NCI-H526 (cell line): ENCODE measurements around the gene STK32B.

Experiments used
- DNase-seq, 2 experiments: peaks; one replicate each; lab custom pipeline; 2025; lab: John Stamatoyannopoulos, UW

The STK32B gene

DNA sequence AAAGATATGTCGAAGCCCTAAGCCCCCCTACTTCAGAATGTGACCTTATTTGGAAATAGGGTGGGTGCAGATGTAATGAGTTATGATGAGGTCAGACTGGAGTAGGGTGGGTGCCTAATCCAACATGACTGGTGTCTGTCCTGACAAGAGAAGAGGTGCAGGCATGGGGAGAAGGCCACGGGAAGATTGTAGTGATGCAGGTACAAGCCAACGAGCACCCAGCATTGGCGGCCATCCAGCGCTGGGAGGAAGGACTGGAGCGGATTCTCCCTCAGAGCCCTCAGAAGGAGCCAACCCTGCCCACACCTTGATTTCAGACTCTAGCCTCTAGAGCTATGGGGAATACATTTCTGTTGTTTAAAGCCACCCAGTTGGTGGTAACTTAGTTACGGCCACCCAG is 419.9 kb downstream of the STK32B start:
- DNase-seq, result no peak

DNA sequence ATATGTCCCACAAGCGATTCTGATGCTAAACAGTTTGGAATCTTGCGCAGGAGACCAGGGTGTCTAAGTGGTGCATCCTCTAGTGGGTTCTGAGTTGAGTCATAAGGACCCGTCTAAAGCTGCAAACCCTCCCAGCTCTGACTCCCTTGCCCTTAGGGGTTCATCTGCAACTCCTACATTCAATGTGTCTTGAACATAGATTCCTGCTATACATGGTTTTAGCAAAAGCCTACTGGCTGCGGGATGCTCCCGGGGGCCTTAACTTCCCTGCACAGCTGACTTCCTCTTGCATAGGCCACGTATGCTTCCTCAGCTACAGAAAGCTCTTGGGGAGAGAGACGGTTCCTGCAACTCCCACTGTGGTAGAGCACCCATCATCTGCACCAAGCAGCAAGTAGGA is 420.4 kb downstream of the STK32B start:
- no peak for DNase-seq

DNA sequence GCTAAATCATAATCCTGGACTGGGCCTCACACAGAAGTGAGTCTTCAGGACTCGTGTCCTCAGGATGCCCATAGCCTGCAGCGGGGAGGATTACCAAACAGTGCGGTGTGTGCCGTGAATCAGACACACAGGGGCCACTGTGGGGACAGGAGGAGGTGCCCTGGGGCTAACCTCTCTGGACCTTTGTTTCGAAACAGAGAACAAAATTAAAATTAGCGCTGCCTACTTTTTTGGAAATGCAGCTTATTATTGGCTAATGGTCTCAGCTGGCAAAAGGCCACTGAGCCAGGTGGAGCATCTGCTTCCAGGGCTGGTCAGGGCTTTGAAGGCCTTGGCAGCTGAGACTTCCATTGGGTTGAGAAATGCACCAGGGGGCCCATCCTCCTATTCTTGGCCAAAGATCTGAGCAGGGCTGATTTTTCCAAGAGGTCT is 420.9 kb downstream of the STK32B start:
- DNase-seq, result no peak

DNA sequence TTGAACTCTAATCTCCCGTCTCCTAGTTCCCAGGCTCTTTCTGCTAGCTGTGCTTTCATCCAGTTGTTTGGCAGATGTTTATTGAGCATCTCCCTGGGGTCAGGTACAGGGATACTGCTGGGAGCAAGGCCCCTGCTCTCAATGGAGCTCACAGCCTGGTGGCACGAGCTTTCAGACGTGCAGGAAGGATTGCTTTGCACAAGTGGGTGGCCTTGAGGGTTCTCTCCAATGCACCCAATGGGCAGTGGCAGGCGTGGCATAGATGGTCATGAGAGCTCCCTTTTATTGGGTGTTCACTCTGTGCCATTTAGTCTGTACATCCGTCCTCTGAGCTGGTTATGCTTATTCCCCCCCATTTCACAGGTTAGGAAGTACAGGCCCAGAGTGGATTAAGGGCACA is 421.8 kb downstream of the STK32B start:
- DNase-seq, result no peak

DNA sequence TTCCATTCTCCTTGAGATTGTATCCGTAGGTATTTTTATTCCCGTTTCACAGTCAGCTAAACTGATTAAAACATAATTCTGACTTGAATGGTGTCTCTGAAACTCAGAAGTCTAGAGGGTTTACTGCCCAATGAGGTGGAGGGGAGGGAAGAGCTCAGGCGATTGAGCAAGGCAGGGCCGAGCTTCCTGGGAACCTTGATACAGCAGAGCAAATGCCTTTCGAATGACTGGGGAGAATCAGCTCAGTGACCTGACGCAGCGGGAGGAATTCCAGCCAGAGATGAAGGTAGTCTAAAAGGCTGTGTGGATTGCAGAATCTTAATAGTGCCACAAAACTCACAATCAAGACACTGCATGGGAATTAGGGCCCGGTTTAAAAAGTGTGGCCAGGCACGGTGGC is 423.5 kb downstream of the STK32B start:
- no peak for DNase-seq

DNA sequence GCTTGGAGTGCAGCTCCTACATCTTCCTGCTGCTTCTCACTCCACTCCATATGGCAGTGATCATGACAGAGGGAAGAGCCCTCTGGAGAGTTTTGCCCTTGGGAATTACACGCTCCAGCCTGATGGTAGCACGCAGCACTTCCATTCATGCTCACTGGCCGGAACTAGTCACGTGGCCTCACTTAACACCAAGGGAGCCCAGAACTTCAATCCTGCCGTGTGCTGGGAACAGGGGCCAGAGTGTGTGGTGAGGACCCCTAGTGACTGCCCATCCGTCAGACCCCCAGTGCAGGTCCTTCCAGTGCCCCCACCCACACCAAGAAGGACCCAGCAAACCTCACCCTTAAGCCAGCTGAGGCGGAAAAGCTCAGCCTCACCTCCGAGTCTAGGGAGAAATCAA is 426.3 kb downstream of the STK32B start:
- peak in 1 of 2 experiments; percentile 19 for DNase-seq

DNA sequence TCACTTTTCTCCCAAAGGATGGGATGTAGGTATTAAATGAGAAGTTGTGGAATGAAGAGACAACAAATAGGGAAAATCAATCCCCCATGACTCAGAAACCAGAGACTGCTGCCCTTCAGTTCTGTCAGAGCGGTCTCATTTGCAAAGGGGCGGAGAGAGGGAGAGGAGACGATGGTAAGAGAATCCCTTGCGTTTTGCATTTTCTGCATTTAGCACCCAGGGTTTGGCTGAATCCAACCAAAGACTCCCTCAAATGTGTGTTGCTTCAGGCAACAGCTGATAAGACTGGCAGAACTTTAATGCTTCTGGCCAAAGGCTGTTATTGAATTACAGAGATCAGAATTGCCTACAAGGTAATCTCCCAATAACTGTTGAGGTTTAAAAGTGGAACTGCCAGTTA is 426.9 kb downstream of the STK32B start:
- DNase-seq, result peak; percentile 45 to 77

DNA sequence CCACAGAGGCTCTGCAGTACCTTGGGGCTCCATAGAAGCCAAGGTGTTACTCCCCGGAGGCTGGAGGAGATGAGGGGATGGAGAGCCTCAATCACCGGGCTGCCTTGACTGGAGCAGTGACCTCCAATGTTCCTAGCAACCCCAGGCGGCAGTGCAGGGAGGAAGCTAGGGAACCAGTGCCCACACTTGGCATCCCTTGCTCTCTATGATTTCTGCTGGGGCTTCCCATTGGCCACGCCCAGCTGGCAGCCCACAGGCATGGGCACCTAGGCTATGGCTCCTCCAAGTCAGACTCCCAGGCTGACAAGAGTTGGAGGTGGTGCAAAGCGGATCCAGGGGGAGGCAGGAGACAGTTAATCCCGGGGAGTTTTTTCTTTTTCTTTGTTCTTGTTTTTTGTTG is 427.4 kb downstream of the STK32B start:
- DNase-seq, result no peak

DNA sequence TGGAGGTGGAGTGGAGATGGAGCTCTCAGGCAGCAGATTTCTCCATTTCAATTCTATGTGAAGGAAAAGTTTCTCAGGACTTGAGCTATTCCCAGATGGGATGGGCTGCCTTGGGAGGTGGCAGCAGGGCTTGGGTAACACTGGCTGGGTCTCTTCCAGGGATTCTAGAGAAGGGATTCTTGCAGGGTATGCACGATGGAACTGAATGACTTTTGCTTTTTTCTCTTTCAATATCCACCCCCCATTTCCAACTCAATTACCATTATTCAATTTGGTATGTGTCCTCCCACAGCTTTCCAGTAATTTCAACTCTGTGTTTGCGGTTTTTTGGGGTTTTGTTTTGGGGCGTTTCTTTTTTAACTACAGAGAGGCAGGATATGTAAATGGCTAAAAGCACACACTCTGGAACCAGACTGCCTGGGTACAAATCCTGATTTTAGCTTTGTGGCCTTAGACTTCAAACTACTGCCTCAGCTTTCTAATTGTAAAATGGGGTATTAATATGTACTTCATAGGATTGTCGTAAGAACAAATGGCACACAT is 428.3 kb downstream of the STK32B start:
- no peak for DNase-seq

DNA sequence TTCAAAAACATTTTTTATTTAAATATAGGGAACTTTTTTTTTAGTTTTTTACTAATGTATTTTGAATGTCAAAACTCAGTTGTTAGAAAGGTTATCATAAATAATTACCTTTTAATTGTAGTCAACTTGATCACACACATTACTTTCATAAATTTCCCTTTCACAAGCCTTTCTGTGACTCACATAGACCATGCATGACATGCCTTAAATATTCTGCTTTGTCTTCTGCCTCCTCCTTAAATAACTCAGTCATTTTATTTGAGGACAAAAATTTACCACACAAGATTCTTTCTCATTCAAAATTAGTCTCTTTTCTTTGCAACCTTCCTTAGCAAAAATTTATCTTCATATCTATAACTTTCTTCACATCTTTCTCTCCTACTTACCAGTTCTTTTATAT is 437.1 kb downstream of the STK32B start:
- DNase-seq, result no peak

DNA sequence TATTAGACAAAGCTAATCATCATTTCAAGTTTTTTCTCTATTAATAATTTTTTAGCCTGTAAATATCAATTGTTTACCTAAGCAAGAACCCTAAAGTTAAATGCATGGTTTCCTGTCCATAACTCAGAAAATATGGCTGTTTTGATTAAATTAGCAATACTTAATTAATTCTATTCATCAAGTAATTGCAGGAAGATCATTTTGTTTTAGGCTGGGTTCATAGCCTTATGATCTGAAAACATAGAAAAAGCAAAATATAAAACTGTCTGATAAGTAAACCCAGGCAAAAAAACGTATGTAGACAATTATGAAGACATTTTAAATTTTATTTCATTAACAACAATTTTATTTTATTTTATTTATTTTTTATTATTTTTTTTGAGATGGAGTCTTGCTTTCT is 438.0 kb downstream of the STK32B start:
- DNase-seq, result no peak

DNA sequence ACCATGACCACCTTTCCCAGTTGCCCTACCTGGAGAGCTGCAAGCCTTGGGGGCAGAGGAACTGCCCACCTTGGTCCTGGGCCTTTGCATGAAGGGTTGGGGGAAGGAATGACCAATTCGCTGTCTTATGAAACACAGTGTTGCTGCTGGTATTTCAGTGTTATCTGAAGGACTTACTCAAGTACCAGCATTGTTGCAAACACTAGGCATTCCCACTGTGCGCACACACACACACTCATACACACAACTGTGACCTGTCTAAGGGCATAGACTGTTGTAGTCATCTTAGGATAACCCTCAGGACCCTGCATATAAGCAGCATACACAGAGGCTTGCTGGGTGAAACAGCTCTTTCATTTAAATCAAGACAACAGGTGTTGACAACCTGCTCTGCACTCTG is 446.2 kb downstream of the STK32B start:
- DNase-seq, result no peak

DNA sequence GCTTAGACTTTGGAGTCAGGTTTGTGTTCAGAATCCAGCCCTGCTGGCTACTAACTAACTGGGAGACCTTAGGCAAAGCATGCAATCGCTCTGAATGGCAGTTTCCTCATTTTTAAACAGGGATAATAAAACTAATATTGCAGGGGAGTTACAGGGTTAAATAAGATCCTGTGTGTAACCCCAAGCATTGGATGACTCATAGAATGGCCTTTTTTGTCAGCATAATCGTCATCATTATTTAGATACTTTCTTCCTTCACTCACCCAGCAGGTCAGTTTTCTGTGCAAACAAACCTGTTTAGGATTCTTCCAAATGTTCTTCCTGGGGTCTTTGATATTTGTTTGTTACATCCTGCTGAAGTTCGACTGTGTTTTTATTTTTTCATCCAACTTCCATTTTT is 448.9 kb downstream of the STK32B start:
- no peak for DNase-seq

DNA sequence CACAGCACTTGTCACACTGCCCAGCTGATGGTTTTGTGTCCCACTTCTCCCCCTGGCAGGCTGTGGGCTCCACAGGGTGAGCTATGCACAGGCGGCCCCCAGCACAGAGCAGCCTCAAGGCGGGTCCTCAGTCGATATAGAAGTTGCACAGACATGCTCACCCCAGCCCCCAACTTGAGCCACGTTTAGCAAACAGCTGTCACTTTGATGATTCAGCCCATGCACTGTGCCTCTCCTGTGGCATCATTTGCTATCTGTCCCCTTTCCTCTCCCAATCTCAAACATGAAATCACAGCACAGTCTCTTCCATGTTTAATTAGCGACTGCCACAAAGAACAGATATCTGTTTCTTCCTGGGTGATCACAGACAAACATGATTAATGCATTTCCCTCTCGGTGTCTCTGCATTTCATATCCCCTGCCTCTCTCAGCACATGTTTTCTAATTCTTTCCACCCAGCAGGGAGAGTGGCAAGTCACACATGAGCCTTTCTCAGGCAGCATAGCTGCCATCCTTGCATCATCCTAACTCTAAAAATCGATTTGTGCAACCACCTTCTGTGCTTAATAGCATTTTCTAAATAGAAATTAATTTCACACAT is 452.2 kb downstream of the STK32B start:
- DNase-seq, result no peak

DNA sequence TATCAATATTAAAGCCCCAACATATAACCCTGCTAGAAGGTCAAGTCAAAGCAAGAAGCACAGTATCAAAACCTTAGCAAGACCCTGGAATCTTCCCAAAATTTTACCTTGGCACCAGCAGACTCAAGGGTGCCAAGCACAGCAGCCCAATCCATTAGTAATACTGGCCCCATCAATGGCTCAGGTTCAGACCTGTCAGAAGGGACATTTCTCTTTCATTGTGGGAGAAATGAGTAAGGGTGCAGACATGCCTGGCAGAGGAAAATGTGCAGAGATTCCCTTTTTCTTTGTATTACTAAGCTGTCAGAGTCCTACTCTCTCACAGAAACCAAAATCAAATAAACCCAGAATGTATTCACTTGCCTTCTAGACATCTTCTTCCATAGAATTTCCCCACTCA is 453.2 kb downstream of the STK32B start:
- DNase-seq, result no peak

DNA sequence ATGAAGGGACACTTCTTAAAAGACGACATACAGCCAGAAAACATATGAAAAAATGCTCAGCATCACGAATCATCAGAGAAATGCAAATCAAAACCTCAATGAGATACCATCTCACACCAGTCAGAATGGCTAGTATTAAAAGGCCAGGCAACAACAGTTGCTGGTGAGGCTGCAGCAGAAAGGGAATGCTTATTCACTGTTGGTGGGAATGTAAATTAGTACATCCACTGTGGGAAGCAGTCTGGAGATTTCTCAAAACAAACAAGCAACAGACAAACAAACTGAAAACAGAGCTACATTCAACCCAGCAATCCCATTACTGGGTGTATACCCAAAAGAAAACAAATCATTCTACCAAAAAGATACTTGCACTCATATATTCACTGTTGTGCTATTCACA is 459.2 kb downstream of the STK32B start:
- DNase-seq, result peak; percentile 88 to 91

DNA sequence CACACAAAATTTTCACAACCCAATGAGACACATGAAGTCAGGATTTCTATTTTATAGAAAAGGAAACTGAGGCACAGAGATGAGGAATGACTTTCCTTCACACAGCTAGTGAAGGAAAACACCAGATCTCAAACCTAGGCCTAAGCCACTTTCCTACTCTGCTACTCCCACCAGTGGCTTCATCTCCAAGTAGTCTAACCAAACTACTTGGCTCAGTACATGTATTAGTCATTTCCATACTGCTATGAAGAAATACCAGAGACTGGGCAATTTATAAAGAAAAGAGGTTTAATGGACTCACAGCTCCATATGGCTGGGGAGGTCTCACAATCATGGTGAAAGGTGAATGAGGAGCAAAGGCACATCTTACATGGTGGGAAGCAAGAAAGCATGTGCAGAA is 460.5 kb downstream of the STK32B start:
- DNase-seq, result no peak

DNA sequence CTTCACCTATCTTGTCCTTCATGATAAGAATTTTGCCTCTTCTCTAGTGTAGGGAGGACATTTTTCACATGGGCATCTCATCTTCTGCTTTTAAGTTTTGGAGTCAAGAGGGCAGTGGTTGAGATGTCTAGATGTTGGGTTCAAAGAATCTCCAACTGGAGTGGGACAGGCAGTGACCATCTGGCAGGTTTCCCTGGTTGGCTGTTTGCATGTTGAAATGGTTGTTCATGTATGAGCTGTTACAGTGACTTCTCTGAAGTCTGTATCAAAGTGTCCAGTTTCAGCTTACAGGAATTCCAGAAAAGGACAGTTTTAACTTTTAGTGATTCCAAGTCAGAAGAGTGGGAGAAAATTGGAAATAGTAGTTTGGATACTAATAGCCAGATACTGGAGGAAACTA is 464.4 kb downstream of the STK32B start:
- DNase-seq, result peak in 1 of 2 experiments; percentile 31

DNA sequence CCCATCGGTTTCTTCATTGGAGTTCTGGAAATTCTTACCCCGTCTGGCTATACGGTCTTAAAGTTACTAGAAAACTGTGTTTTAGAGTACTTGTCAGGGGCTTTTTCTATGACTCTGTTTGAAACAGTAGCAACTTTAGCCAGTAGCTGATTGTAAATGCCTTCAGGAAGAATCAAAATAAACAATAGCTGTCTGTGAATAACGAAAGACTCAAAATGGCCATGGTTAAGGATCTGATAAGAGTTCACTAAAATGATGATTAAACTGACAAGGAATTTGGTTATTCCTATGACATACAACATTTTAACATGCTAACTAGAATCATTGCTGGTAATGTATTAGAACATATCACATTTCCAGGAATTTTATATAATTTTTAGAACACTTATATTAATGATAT is 466.1 kb downstream of the STK32B start:
- DNase-seq, result no peak

DNA sequence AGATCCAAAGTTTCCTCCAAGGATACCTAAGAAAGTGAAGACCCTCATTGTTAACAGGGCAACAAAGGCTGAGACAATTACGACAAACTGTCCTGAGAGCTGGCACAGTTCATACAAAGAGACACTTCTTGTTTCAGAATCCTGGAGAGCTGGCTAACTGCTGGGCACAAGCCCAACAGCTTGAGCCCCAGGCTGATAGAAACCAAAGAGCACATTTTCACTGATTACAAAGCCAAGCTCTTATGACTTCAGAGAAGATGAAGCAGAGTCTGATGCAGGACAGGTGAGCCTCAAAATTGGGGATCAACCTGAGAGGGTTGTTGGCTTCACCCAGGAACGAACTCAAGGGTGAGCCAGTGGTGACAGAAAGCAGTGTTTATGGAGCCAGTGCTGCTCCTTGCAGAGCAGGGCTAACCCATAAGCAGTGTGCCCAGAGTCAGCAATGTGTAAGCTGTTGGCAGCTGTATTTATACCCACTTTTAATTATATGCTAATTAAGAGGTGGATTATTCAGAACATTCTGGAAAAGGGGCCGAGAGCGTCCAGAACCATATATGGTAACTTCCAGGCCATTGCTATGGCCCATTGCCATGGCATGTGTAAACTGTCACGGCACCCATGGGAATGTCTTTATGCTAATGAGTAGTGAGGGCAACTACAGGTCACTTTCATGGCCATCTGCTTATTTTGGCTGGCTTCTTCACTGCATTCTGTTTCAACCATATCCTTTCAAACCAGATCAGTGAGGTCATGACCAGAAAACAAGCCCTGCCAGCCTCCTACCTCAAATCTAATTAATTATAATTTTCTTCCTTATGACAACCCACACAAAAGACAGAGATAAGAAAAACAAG is 473.4 kb downstream of the STK32B start:
- no peak for DNase-seq

DNA sequence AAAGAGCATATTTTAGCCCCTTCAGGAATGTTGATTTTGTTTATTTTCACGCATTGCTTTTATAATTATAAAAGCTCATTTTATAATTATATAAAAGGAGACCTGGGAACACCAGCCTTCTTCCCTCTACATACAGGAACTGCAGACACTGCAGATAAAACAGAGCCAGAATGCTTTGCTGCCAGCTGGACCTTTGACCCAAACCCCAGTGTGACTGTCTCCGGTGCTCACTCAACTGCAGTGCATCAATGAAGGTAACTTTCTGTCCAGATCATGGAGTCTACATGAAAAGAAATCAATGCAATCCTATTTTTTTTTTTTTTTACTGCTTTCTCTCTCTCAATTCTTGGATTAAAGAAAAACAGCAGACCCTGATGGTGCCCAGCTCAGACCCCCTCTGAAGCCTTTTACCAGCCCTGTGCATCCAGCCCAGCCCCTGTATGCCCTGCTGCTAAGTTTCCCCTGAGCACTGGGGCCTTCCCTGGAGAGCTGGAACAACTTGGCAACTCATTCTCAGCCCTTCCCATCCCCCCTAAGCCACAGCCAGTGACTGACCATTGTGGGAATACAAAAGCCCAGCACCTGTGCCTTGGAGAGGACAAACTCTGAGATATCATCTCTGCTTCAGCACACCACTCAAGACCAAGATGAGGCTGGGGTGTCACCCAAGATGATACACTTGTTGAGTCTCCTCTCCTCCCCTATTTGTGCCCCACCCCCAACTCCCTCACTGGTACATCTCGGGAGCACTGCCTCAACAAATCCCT is 475.0 kb downstream of the STK32B start:
- no peak for DNase-seq

DNA sequence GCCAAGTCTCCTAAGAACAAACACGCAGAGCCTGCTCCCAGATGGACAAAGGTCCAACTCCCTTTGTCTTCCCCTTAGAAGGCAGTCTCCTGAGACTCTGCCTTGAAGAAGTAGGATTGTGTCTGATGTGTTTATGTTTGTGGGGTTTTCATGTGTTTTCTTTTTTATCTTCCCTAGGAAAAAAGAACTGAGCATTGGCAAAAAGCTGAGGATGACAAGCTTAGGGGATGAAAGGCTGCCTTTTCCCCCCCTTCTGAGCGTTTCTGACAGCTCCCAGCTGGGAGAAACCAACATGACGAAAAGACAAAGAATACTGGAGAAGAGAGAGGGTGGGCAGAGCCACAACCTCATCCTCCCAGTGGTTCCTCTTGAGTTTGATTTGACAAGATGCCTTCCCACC is 475.9 kb downstream of the STK32B start:
- no peak for DNase-seq

DNA sequence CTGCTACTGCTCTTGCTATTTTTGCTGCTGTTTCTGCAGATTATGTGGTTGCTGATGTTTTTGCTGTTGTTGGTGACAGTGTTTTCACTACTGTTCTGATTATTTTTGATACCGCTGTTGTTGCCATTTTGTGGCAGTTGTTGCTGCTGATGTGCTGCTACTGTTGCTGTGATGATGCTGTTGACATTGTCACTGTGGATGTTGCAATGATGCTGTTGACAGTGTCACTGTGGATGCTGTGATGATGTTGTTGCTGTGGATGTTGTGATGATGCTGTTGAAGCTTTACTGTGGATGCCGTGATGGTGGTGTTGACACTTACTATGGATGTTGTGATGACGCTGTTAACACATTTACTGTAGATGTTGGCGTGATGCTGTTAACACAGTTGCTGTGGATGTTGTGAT is 476.8 kb downstream of the STK32B start:
- DNase-seq, result no peak
